Activated B cell treated with CpG ODN at 0.5 μM for 24 hours (primary cell): ENCODE data around the gene GSC2. TPM values are rescaled to one million over a fixed set of nuclear protein-coding genes. Genes with fewer than 3 reads are reported as not detected.

Experiments
- ATAC-seq: fragments of 200-7000 bp; cut with Tn5 transposase; one replicate; pipeline ENCODE4 v1.10.0; 2021; ENCODE audit warnings: low read depth, mild to moderate bottlenecking, moderate library complexity
- CTCF ChIA-PET: fragments of 350-600 bp; sonication (Branson Sonifier 250); formaldehyde crosslinking; loops from one replicate; lab custom pipeline; 2021; ENCODE audit warnings: antibody characterized with exemption; lab: Charles Lee
- POLR2A ChIA-PET: fragments of 350-600 bp; sonication (Branson Sonifier 250); formaldehyde crosslinking; loops from one replicate; lab custom pipeline; 2021; ENCODE audit warnings: antibody characterized with exemption; lab: Charles Lee
- DNase-seq: peaks from one replicate; pipeline ENCODE4 v3.0.0; 2022
- H3K27ac Mint-ChIP-seq: one replicate; pipeline ENCODE4 v1.8.0; 2020; ENCODE audit warnings: mixed read lengths
- H3K27me3 Mint-ChIP-seq: one replicate; pipeline ENCODE4 v1.8.0; 2021; ENCODE audit warnings: mixed read lengths
- H3K36me3 Mint-ChIP-seq: one replicate; pipeline ENCODE4 v1.8.0; 2021; ENCODE audit warnings: low read depth, mixed read lengths
- H3K4me1 Mint-ChIP-seq: one replicate; pipeline ENCODE4 v1.8.0; 2021; ENCODE audit warnings: mixed read lengths
- H3K4me3 Mint-ChIP-seq: one replicate; pipeline ENCODE4 v1.8.0; 2020; ENCODE audit warnings: mild to moderate bottlenecking, mixed read lengths
- H3K9me3 Mint-ChIP-seq: one replicate; pipeline ENCODE4 v1.8.0; 2020; ENCODE audit warnings: mixed read lengths
- intact Hi-C: fragments of 100-400 bp; cut with micrococcal nuclease; formaldehyde crosslinking; loops from one replicate; pipeline ENCODE4 v1.15.1; 2024
- total RNA-seq: library from RNA; stranded (reverse); gene quantifications from 2 replicates; pipeline ENCODE4 v1.2.3, GENCODE V29; 2022
- TF ChIP-seq, protein P1 (sequence below): fragments of 200-600 bp; IDR thresholded peaks from one replicate; pipeline ENCODE4 v1.8.0; 2022; ENCODE audit warnings: antibody characterized with exemption, mild to moderate bottlenecking

The GSC2 gene
- total RNA-seq, 1 donor from 2014 or later = not detected

DNA sequence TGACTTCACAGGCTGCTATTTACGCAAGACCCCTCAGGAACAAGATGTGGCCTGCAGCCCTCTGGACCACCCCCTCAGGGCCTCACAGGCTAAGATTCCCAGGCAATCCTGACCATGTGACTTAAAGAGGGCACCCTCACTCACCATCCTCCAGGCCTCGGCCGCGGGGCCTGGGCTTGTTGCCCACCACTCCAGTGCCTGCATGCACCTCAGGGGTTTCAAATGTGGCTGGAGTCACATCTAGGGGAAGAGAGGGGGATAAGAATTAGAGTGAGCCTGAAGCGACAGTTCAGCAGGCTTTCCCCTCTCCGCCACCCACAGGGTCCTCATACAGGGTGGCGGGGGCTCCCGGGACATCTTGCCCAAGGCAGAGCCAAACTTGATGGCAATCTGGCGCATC lies 7.7 kb downstream of the GSC2 start:
- Mint-ChIP-seq H3K4me3 (peak overlapping the region; percentile 38), H3K4me1 (peaks cover 20% of the 10 kb centered on the region), H3K9me3 (no peaks in the 10 kb centered on the region), H3K27ac (no peak overlapping the region), H3K27me3 (peaks cover 5% of the 10 kb centered on the region), H3K36me3 (peaks cover 55% of the 10 kb centered on the region)
- TF ChIP-seq, protein P1, sequence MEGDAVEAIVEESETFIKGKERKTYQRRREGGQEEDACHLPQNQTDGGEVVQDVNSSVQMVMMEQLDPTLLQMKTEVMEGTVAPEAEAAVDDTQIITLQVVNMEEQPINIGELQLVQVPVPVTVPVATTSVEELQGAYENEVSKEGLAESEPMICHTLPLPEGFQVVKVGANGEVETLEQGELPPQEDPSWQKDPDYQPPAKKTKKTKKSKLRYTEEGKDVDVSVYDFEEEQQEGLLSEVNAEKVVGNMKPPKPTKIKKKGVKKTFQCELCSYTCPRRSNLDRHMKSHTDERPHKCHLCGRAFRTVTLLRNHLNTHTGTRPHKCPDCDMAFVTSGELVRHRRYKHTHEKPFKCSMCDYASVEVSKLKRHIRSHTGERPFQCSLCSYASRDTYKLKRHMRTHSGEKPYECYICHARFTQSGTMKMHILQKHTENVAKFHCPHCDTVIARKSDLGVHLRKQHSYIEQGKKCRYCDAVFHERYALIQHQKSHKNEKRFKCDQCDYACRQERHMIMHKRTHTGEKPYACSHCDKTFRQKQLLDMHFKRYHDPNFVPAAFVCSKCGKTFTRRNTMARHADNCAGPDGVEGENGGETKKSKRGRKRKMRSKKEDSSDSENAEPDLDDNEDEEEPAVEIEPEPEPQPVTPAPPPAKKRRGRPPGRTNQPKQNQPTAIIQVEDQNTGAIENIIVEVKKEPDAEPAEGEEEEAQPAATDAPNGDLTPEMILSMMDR = no peak
- ChIA-PET POLR2A (no interaction called here), CTCF (no interaction called here)
- no peak for ATAC-seq
- no peak for DNase-seq
- intact Hi-C loops = loop anchor here (10.0 kb wide), 1 partner anchor 152 kb away; the partner anchor contains the start of gene CLTCL1

DNA sequence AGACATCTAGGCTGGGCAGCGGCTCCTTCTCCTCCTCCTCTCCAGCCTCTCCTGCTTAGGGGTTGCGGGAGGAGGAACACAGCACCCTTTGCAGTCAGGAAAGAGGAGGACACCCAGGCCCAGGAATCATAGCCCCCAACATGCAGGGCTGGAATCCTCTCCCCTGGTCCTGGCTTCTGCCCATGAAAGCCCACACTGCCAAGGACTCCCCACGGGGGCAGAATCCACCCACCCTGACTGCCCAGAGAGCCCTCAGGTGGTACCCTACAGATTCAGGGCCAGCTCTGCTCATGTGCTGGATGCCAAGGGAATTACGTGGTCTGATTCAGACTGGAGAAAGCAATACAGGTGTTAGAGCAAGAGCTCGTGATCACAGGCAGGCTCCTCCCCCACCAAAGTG lies 10.1 kb downstream of the GSC2 start:
- Mint-ChIP-seq H3K27ac (no peak overlapping the region), H3K27me3 (peaks cover 2% of the 10 kb centered on the region), H3K9me3 (no peaks in the 10 kb centered on the region), H3K4me3 (no peak overlapping the region), H3K36me3 (peaks cover 76% of the 10 kb centered on the region), H3K4me1 (peaks cover 20% of the 10 kb centered on the region)
- CTCF ChIA-PET = no interaction called here
- TF ChIP-seq, protein P1 = no peak
- intact Hi-C loops = loop anchor here (10.0 kb wide), 1 partner anchor 155 kb away; the partner anchor contains the start of gene CLTCL1
- POLR2A ChIA-PET = no interaction called here
- ATAC-seq = no peak
- no peak for DNase-seq

DNA sequence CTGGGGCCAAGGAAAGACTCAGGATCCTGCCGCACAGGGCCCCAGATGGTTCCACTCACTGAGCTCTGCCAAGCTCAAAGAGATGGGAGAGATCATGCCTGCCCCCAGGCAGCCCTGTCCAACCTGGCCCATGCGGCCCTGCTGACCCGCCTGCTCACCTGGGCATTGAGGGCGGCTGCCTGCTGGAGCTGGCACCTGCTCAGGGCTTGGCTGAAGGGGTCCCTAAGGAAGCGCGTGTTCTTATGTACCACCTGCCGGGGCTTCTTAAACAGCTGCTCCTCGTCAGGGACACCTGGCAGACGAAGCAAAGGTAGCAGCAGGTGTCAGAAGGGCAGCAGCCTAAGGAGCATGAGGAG lies 11.1 kb downstream of the GSC2 start:
- CTCF ChIA-PET = interaction anchor here (0.6 kb wide), 1 partner anchor 581 kb away, joined by 3 read pairs; no protein-coding TSS in a partner anchor
- intact Hi-C loops = no loop called here
- peaks cover 11% of the 10 kb centered on the region for H3K4me1 Mint-ChIP-seq
- POLR2A ChIA-PET = no interaction called here
- H3K4me3 Mint-ChIP-seq = no peak overlapping the region
- no peaks in the 10 kb centered on the region for H3K9me3 Mint-ChIP-seq
- DNase-seq (no peak), ATAC-seq (no peak)
- TF ChIP-seq, protein P1 = no peak
- H3K27ac Mint-ChIP-seq = no peak overlapping the region
- H3K27me3 Mint-ChIP-seq = no peaks in the 10 kb centered on the region
- H3K36me3 Mint-ChIP-seq = peaks cover 80% of the 10 kb centered on the region

DNA sequence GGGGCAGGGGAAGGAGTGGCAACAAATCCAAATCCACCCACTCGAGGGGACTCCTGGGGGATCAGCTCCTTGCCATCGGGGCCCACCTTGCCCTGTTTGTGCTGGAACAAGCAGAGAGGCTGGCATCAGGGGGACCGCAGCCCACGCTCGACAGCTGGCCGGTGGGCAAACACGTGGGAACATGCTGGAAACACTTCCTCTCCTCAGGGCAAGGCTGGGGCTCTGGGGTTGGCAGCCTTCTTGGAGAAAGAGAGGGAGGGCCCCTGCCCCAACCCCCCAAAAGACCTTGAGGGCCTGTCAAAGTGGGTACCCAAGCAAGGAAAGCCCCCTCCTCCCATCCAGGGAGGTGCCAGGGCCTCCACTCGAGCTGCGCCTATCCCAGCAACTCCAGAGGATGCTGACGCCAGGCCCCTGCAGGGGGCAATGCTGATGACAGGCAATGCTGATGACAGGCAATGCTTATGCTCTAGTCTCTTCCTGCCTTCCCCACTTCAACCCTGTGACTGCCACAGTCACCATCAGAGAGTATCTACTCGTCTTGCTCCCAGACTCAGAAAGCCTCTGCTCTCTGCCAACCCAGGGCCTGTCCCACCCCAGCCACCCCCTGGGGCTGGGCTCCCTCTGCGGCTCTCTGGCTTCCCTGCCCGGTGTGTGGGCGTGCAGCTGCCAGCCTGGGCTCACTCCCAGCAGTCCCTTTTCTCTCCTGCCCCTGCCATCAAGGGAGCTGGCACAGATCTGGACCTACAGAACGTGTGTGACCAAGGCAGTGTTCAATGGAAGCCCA lies 11.7 kb downstream of the GSC2 start:
- TF ChIP-seq, protein P1 = no peak
- Mint-ChIP-seq H3K4me3 (no peak overlapping the region), H3K4me1 (peaks cover 6% of the 10 kb centered on the region), H3K36me3 (peaks cover 82% of the 10 kb centered on the region), H3K9me3 (no peaks in the 10 kb centered on the region), H3K27ac (no peak overlapping the region), H3K27me3 (no peaks in the 10 kb centered on the region)
- ChIA-PET CTCF (no interaction called here), POLR2A (no interaction called here)
- intact Hi-C loops = no loop called here
- DNase-seq (no peak), ATAC-seq (no peak)

DNA sequence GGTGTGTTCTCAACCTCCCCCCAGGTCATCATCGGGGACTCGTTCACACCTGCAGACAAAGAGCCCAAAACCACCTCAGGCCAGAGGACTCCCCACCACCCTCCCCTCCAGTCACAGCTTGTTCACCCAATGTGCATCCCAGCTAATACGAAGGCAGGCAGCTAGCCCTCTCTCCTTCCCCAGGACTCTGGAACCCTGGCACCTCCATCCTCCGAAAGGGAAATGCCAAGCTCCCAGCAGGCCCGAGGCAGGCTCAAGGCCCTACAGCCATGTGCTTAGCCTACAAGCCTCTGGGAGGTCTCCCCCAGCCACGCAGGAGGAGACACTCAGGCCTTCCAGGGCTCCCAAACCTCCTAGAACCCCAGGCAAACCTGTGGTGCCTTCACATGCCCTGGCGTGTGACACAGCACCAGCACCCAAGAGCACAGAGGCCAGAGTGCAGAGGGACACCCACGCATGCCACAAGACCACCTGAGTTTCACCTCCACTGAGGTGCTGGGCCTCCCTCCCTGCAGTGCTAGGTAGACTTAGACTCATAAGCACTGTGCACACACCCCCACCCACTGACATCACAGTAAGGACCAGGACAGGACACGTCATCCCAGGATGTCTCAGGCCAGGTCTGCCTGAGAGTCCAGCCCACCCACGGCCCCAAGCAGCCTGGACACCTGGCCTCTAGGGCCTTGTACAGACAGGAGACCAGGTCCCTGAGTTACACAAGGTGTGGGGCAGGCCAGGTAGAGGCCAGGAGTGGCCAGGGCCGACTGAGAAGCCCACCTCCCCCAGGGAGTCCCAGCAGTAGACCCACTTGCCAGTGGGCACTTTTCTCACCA lies 12.5 kb downstream of the GSC2 start:
- ChIA-PET CTCF (no interaction called here), POLR2A (interaction anchor here (1.0 kb wide), 1 partner anchor 15 kb away, joined by 3 read pairs; the partner anchor contains the start of gene DGCR2)
- Mint-ChIP-seq H3K9me3 (no peaks in the 10 kb centered on the region), H3K36me3 (peaks cover 87% of the 10 kb centered on the region), H3K27ac (no peak overlapping the region), H3K27me3 (no peaks in the 10 kb centered on the region), H3K4me1 (peaks cover under 1% of the 10 kb centered on the region), H3K4me3 (no peak overlapping the region)
- DNase-seq = no peak
- TF ChIP-seq, protein P1 = no peak
- intact Hi-C loops = no loop called here
- no peak for ATAC-seq
